CD4-positive, alpha-beta memory T cell (primary cell): Measurements from ENCODE around the gene GRPEL1. TPM values are rescaled to one million over a fixed set of nuclear protein-coding genes. Genes with fewer than 3 reads are reported as not detected.

ENCODE experiments used
- CTCF ChIA-PET: fragments of 350-600 bp; sonication (Branson Sonifier 250); formaldehyde crosslinking; loops from one replicate; lab custom pipeline; 2021; ENCODE audit warnings: inconsistent platforms; ENCODE audit not compliant: partially characterized antibody; lab: Charles Lee
- POLR2A ChIA-PET: fragments of 350-600 bp; sonication (Branson Sonifier 250); formaldehyde crosslinking; loops from one replicate; lab custom pipeline; 2021; ENCODE audit not compliant: partially characterized antibody; lab: Charles Lee
- DNase-seq, 5 donors: peaks; one replicate each; pipeline versions ENCODE4 v3.0.0 to v3.0.0-alpha.2; 2020 to 2022; ENCODE audit warnings: mixed read lengths in 1 of 5
- H3K27ac ChIP-seq: one replicate; pipeline ENCODE4 v1.7.0; 2013; ENCODE audit warnings: low read depth, low read length
- H3K27me3 ChIP-seq: 2 replicates; pipeline ENCODE4 v1.7.0; 2013; ENCODE audit warnings: mild to moderate bottlenecking, low read length, moderate library complexity; ENCODE audit not compliant: insufficient read depth
- H3K36me3 ChIP-seq: 2 replicates; pipeline ENCODE4 v1.7.0; 2013; ENCODE audit warnings: mild to moderate bottlenecking, low read length, moderate library complexity; ENCODE audit not compliant: insufficient read depth
- H3K4me1 ChIP-seq: 2 replicates; pipeline ENCODE4 v1.7.0; 2013; ENCODE audit warnings: mild to moderate bottlenecking, low read length, moderate library complexity; ENCODE audit not compliant: insufficient read depth
- H3K4me3 ChIP-seq, 2 donors: one replicate each; pipeline ENCODE4 v1.7.0; 2013; ENCODE audit warnings: low read length in 2 of 2, mild to moderate bottlenecking in 1 of 2
- H3K9me3 ChIP-seq, 2 donors: one replicate each; pipeline ENCODE4 v1.7.0; 2013; ENCODE audit warnings: low read length in 2 of 2, control low read depth in 1 of 2; ENCODE audit not compliant: control insufficient read depth in 1 of 2
- H3K27ac Mint-ChIP-seq, 7 donors: one replicate each; pipeline ENCODE4 v1.8.0; 2020 to 2021; ENCODE audit warnings: mixed read lengths in 7 of 7, mild to moderate bottlenecking in 6 of 7, inconsistent platforms in 3 of 7, moderate library complexity in 3 of 7
- H3K27me3 Mint-ChIP-seq, 2 donors: one replicate each; pipeline ENCODE4 v1.8.0; 2020 to 2021; ENCODE audit warnings: mixed read lengths in 2 of 2
- H3K36me3 Mint-ChIP-seq, 2 donors: one replicate each; pipeline ENCODE4 v1.8.0; 2020 to 2021; ENCODE audit warnings: mixed read lengths in 2 of 2, inconsistent platforms in 1 of 2, mild to moderate bottlenecking in 1 of 2
- H3K4me1 Mint-ChIP-seq, 4 donors: one replicate each; pipeline ENCODE4 v1.8.0; 2020 to 2021; ENCODE audit warnings: mixed read lengths in 4 of 4, mild to moderate bottlenecking in 1 of 4
- H3K4me3 Mint-ChIP-seq, 8 donors: one replicate each; pipeline ENCODE4 v1.8.0; 2020 to 2021; ENCODE audit warnings: mixed read lengths in 8 of 8, mild to moderate bottlenecking in 7 of 8, moderate library complexity in 6 of 8, inconsistent platforms in 3 of 8
- H3K9me3 Mint-ChIP-seq, 8 donors: one replicate each; pipeline ENCODE4 v1.8.0; 2020 to 2021; ENCODE audit warnings: mixed read lengths in 8 of 8, mild to moderate bottlenecking in 5 of 8, inconsistent platforms in 3 of 8, moderate library complexity in 1 of 8
- intact Hi-C: fragments of 100-400 bp; cut with micrococcal nuclease; formaldehyde crosslinking; loops from one replicate; pipeline ENCODE4 v1.15.1; 2023
- polyA plus RNA-seq, 2 donors: library from polyadenylated mRNA; unstranded; fragments of 300-500 nt; fragmentation: Illumina TruSeq; gene quantifications; one replicate each; pipeline ENCODE4 v1.2.3, GENCODE V29; 2021
- total RNA-seq, 2 experiments: library from RNA; stranded (reverse); gene quantifications; one replicate each; pipeline ENCODE4 v1.2.3, GENCODE V29; 2021

The GRPEL1 gene
- total and polyA plus RNA-seq, 4 experiments from 2014 or later = 35.3 to 77.2 (median 46.9) TPM

DNA sequence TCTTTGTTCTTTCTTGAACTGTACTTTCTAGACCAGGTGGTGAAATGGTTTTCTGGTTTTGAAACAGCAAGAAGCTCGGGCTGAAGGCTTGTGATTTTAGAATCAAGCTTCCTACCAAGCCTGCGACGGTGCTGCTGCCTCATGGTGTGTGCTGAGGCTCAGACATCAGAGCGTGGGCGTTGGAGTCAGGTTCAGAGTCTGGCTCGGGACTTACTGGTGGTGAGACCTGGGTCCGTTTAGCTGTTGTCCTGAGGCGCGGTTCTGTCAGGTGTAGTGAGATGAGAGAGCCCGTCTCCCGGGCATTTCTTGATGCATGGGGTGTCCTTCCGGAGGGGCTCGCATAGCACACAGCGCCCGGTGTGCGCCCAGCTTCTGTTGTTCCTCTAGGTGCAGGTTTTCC, 44.4 kb downstream of the GRPEL1 start:
- no peaks in the 10 kb centered on the region for H3K9me3 ChIP-seq
- H3K9me3 Mint-ChIP-seq = no peaks in the 10 kb centered on the region
- no peak overlapping the region for H3K4me3 Mint-ChIP-seq
- no peaks in the 10 kb centered on the region for H3K4me1 ChIP-seq
- intact Hi-C loops = no loop called here
- peaks cover 50% of the 10 kb centered on the region for H3K36me3 ChIP-seq
- H3K27ac Mint-ChIP-seq = peak overlapping the region in 3 of 7 donors; percentile 4 to 71 (median 40)
- no peaks in the 10 kb centered on the region for H3K27me3 Mint-ChIP-seq
- H3K27ac ChIP-seq = no peak overlapping the region
- no peak overlapping the region for H3K4me3 ChIP-seq
- CTCF ChIA-PET = no interaction called here
- POLR2A ChIA-PET = no interaction called here
- no peak for DNase-seq
- no peaks in the 10 kb centered on the region for H3K27me3 ChIP-seq
- peaks cover 35 to 65% of the 10 kb centered on the region in 2 donors for H3K36me3 Mint-ChIP-seq
- peaks cover 0 to 4% (median under 1%) of the 10 kb centered on the region in 4 donors for H3K4me1 Mint-ChIP-seq

DNA sequence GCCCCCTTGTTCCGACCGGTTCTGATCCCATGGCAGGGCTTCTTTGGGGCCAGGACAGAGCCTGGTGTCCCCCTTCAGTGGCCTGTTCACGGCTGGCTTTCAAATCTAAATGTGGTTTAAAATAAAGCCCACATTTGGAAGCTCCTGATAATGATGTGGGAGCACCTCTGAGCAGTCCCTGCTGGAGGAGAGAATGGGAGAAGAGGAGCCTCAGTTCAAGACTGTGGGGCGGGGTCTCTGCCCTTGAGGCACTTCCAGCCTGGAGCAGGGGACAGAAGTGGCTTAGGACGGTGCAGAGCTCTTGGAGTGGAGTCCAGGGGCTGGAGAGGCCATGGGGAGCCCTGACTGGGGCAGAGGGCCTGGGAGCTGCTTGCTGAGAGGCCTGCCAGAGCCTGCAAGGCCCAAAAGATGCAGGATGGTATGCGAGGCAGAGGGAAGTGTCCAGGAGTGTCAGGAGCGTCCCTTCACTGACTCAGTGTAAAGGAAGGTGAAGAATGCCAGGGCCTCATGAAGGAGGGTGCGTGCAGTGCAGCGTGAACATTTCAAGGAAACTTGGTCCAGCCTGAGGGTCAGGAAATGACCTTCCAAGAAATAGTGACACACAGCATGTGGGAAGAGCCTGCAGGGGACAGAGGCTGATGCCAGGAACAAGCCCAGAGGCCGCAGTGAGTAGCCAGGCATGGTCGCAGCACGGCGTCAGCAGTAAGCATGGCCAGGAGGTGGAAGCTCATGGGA, 45.8 kb downstream of the GRPEL1 start:
- Histone ChIP-seq H3K4me1 (no peaks in the 10 kb centered on the region), H3K27ac (no peak overlapping the region), H3K36me3 (peaks cover 54% of the 10 kb centered on the region), H3K9me3 (no peaks in the 10 kb centered on the region), H3K27me3 (no peaks in the 10 kb centered on the region), H3K4me3 (no peak overlapping the region)
- intact Hi-C loops = no loop called here
- ChIA-PET POLR2A (no interaction called here), CTCF (no interaction called here)
- no peak for DNase-seq
- peaks cover 33 to 64% of the 10 kb centered on the region in 2 donors for H3K36me3 Mint-ChIP-seq
- no peaks in the 10 kb centered on the region for H3K27me3 Mint-ChIP-seq
- H3K9me3 Mint-ChIP-seq = no peaks in the 10 kb centered on the region
- H3K4me1 Mint-ChIP-seq = peaks cover 0 to 4% (median under 1%) of the 10 kb centered on the region in 4 donors
- H3K27ac Mint-ChIP-seq = no peak overlapping the region
- H3K4me3 Mint-ChIP-seq = no peak overlapping the region

DNA sequence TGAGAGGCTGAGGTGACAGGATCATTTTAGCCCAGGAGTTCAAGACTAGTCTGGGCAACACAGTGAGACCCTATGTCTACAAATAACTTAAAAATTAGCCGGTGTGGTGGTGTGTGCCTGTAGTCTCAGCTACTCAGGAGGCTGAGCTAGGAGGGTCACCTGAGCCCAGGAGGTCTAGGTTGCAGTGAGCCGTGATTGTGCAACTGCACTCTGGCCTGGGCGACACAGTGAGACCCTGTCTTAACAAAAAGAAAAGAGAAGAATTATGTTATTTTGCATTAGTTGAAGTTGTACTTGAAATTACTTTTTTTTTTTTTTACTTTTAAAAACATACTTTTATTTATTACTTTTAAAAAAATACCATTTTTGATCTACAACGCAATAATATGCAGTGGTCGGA, 46.5 kb downstream of the GRPEL1 start:
- no peak overlapping the region for H3K4me3 Mint-ChIP-seq
- H3K27me3 ChIP-seq = no peaks in the 10 kb centered on the region
- intact Hi-C loops = no loop called here
- DNase-seq = no peak
- H3K27me3 Mint-ChIP-seq = no peaks in the 10 kb centered on the region
- peaks cover 0 to 4% (median under 1%) of the 10 kb centered on the region in 4 donors for H3K4me1 Mint-ChIP-seq
- no peak overlapping the region for H3K4me3 ChIP-seq
- peaks cover 30 to 66% of the 10 kb centered on the region in 2 donors for H3K36me3 Mint-ChIP-seq
- no peak overlapping the region for H3K27ac ChIP-seq
- CTCF ChIA-PET = interaction anchor here (1.4 kb wide), 1 partner anchor 9 kb away, joined by 3 read pairs; no protein-coding TSS in a partner anchor
- H3K36me3 ChIP-seq = peaks cover 52% of the 10 kb centered on the region
- no peaks in the 10 kb centered on the region for H3K9me3 Mint-ChIP-seq
- H3K4me1 ChIP-seq = no peaks in the 10 kb centered on the region
- H3K27ac Mint-ChIP-seq = no peak overlapping the region
- POLR2A ChIA-PET = no interaction called here
- no peaks in the 10 kb centered on the region for H3K9me3 ChIP-seq

DNA sequence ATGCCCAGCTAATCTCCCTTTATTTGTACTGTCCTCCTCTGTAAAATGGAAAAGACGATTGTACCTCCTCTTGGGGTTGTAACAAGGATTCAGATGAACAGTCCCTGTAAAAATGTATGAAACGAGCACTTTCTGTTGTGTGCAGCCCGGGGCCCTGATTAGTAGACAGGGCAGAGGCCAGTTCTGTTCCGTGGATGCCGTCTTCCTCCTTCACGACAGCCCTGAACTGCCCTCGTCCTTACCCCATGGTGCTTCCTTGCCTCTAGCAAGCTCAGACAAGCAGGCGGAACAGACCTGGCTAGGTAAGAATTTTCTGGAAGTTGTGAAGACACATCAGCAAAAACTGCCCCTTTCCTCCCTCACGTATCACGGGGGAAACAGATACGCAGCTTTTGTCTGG, 47.0 kb downstream of the GRPEL1 start:
- Mint-ChIP-seq H3K27me3 (no peaks in the 10 kb centered on the region), H3K4me3 (no peak overlapping the region), H3K36me3 (peaks cover 27 to 64% of the 10 kb centered on the region in 2 donors), H3K4me1 (peaks cover 0 to 4% (median under 1%) of the 10 kb centered on the region in 4 donors), H3K27ac (peak overlapping the region in 3 of 7 donors; percentile 3 to 42 (median 41)), H3K9me3 (no peaks in the 10 kb centered on the region)
- ChIA-PET POLR2A (no interaction called here), CTCF (interaction anchor here (0.8 to 1.4 kb wide), 2 partner anchors 9 to 18 kb away, joined by 3 to 4 read pairs; no protein-coding TSS in a partner anchor)
- no peaks in the 10 kb centered on the region for H3K27me3 ChIP-seq
- no peak overlapping the region for H3K4me3 ChIP-seq
- H3K27ac ChIP-seq = no peak overlapping the region
- DNase-seq = no peak
- intact Hi-C loops = no loop called here
- H3K4me1 ChIP-seq = no peaks in the 10 kb centered on the region
- no peaks in the 10 kb centered on the region for H3K9me3 ChIP-seq
- peaks cover 52% of the 10 kb centered on the region for H3K36me3 ChIP-seq

DNA sequence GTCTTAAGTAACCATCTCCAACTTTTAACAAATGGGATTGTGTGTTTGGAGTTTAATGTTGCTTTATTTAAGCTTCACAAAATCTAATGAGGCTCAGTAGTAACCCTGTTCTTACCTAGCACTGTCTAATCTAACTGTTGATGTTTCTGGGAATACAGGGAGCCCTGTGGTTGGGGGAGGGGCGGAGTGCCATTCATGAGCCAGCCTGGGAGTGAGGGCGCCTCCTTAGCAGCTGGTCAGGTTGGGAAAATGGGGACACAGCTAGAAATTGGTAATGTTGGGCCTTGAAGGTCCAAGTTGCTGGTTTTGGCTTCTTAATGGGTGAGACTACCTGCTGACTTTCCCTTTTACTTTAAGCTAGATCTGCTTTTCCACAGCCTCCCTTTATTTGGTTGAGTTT, 47.6 kb downstream of the GRPEL1 start:
- H3K27ac Mint-ChIP-seq = peak overlapping the region in 3 of 7 donors; percentile 29 to 37 (median 30)
- Histone ChIP-seq H3K9me3 (no peaks in the 10 kb centered on the region), H3K27me3 (no peaks in the 10 kb centered on the region), H3K4me1 (no peaks in the 10 kb centered on the region), H3K4me3 (no peak overlapping the region), H3K36me3 (peaks cover 53% of the 10 kb centered on the region), H3K27ac (no peak overlapping the region)
- H3K4me3 Mint-ChIP-seq = no peak overlapping the region
- ChIA-PET CTCF (interaction anchor here (0.8 to 1.4 kb wide), 2 partner anchors 8 to 18 kb away, joined by 3 to 4 read pairs; no protein-coding TSS in a partner anchor), POLR2A (no interaction called here)
- peaks cover 28 to 64% of the 10 kb centered on the region in 2 donors for H3K36me3 Mint-ChIP-seq
- DNase-seq = no peak
- intact Hi-C loops = no loop called here
- H3K4me1 Mint-ChIP-seq = peaks cover 0 to 4% (median under 1%) of the 10 kb centered on the region in 4 donors
- H3K27me3 Mint-ChIP-seq = no peaks in the 10 kb centered on the region
- no peaks in the 10 kb centered on the region for H3K9me3 Mint-ChIP-seq

DNA sequence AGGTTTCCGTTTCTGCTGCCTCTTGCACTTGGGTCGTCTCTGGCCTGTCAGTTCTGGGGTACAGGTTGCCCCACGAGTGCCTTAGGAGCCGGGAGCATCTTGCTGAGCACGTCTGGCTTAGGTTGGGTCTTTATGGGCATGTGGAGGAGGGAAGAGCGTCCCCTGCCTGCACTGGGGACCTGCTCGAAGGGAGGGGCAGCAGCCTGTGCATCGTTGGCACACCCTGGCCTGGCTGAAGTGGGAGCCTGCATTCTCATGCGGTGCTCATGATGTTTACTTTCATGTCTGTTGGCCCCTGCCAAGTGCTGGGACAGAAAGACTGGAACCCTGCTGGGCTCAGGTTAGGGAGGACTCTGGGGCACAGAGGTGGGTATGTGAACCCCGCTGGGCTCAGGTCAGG, 48.5 kb downstream of the GRPEL1 start:
- Mint-ChIP-seq H3K9me3 (peaks cover 0 to 2% (median 0%) of the 10 kb centered on the region in 8 donors), H3K27ac (peak overlapping the region in 3 of 7 donors; percentile 22 to 41 (median 22)), H3K27me3 (no peaks in the 10 kb centered on the region), H3K36me3 (peaks cover 28 to 64% of the 10 kb centered on the region in 2 donors), H3K4me3 (no peak overlapping the region), H3K4me1 (peaks cover 0 to 4% (median under 1%) of the 10 kb centered on the region in 4 donors)
- no peak for DNase-seq
- intact Hi-C loops = no loop called here
- Histone ChIP-seq H3K4me1 (no peaks in the 10 kb centered on the region), H3K36me3 (peaks cover 56% of the 10 kb centered on the region), H3K27me3 (no peaks in the 10 kb centered on the region), H3K27ac (no peak overlapping the region), H3K4me3 (no peak overlapping the region), H3K9me3 (no peaks in the 10 kb centered on the region)
- CTCF ChIA-PET = no interaction called here
- POLR2A ChIA-PET = no interaction called here

DNA sequence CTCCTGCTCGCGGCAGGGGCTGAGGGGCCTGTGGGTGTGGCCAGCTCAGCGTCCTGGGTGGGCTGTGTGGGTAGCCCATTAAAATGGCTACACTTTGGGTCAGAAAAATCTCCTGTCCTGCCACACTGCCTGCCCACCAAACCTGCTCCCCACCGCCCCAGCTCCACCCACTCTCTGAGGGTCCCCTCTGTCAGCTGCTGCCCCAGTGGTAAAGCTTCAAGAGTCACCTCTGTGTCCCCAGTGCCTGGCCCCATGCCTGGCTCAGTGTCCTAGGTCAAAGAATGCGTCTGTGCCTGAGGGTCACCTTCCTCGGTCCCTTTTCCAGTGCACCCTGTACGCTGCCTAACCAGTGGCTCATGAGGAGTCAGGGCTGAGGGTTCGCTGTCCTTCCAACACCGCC, 49.6 kb downstream of the GRPEL1 start:
- no peak for DNase-seq
- no peaks in the 10 kb centered on the region for H3K27me3 Mint-ChIP-seq
- CTCF ChIA-PET = no interaction called here
- Histone ChIP-seq H3K9me3 (no peaks in the 10 kb centered on the region), H3K4me3 (no peak overlapping the region), H3K4me1 (no peaks in the 10 kb centered on the region), H3K27ac (no peak overlapping the region), H3K27me3 (no peaks in the 10 kb centered on the region), H3K36me3 (peaks cover 53% of the 10 kb centered on the region)
- POLR2A ChIA-PET = no interaction called here
- H3K4me1 Mint-ChIP-seq = peaks cover 0 to 4% (median under 1%) of the 10 kb centered on the region in 4 donors
- peaks cover 31 to 65% of the 10 kb centered on the region in 2 donors for H3K36me3 Mint-ChIP-seq
- peaks cover 0 to 2% (median 0%) of the 10 kb centered on the region in 8 donors for H3K9me3 Mint-ChIP-seq
- H3K27ac Mint-ChIP-seq = peak overlapping the region in 1 of 7 donors; percentile 63
- no peak overlapping the region for H3K4me3 Mint-ChIP-seq
- intact Hi-C loops = no loop called here
